K562 (cell line): ENCODE data around the gene SLC2A13. TPM values are rescaled to one million over a fixed set of nuclear protein-coding genes. Genes with fewer than 3 reads are reported as not detected.

Experiments
- HMG20B ChIP-seq: fragments of 250-450 bp; sonication (Bioruptor Pico); IDR thresholded peaks from 2 replicates; pipeline ENCODE4 v1.5.0; 2021; ENCODE audit warnings: mild to moderate bottlenecking
- HNRNPL ChIP-seq: fragments of 200-400 bp; formaldehyde crosslinking; IDR thresholded peaks from 2 replicates; pipeline ENCODE4 v1.6.1; 2017; ENCODE audit warnings: low read depth, mild to moderate bottlenecking, low read length
- NR2C1 ChIP-seq, 2 experiments: fragments of 450-650 bp; IDR thresholded peaks; 2 replicates each; pipeline ENCODE4 v1.6.1; 2017; ENCODE audit warnings: mild to moderate bottlenecking in 2 of 2, antibody characterized with exemption in 1 of 2, inconsistent platforms in 1 of 2, missing compliant biosample characterization in 1 of 2, missing genetic modification characterization in 1 of 2
- PRMT5 ChIP-seq: sonication (generic); formaldehyde crosslinking; IDR thresholded peaks from 2 replicates; pipeline ENCODE4 v1.5.0; 2020; ENCODE audit warnings: missing genetic modification reagents
- SOX6 ChIP-seq: fragments of 450-650 bp; IDR thresholded peaks from 2 replicates; pipeline ENCODE4 v1.6.1; 2014; ENCODE audit warnings: mild to moderate bottlenecking
- ZNF830 ChIP-seq: fragments of 250-450 bp; sonication (Bioruptor Pico); IDR thresholded peaks from 2 replicates; pipeline ENCODE4 v1.5.0; 2021; ENCODE audit warnings: mild to moderate bottlenecking
- polyA plus RNA-seq, 8 experiments: library from polyadenylated mRNA; depleted of rRNA in 4 of 8; stranded (reverse) in 5 of 8; unstranded in 3 of 8; fragments of >200 nt; fragmentation: Nextera tagmentation in 2 of 8; fragmentation: Illumina TruSeq in 1 of 8; extraction: Ambion mirVana in 2 of 8; extraction: Trizol in 1 of 8; gene quantifications; 2 replicates each; pipeline versions ENCODE4 v1.2.1 to v1.2.3, GENCODE V29; 2011 to 2014; ENCODE audit warnings: inconsistent platforms in 1 of 8, missing spikeins in 1 of 8
- total RNA-seq, 7 experiments: library from RNA; depleted of rRNA in 6 of 7; stranded (reverse); fragments of >200 nt in 6 of 7; fragmentation: Illumina TruSeq in 2 of 7; extraction: Trizol in 2 of 7; gene quantifications; 2 replicates each; pipeline versions ENCODE4 v1.2.1 to v1.2.3, GENCODE V29; 2011 to 2021; ENCODE audit warnings: low replicate concordance in 1 of 7
- TF ChIP-seq, protein P1 (sequence below): fragments of 200-800 bp; sonication (Bioruptor generic); IDR thresholded peaks from 2 replicates; pipeline ENCODE4 v1.6.1; 2017; ENCODE audit warnings: missing genetic modification characterization, missing compliant biosample characterization
- TF ChIP-seq, protein P2 (sequence below): fragments of 450-650 bp; IDR thresholded peaks from 2 replicates; pipeline ENCODE4 v1.6.1; 2016; ENCODE audit warnings: low read depth

The SLC2A13 gene
- total and polyA plus RNA-seq, 9 of the 15 experiments (the other 6 are each of a cell fraction or from before 2014, with no cell fraction given) = 1.7 to 12.4 (median 9.0) TPM

DNA sequence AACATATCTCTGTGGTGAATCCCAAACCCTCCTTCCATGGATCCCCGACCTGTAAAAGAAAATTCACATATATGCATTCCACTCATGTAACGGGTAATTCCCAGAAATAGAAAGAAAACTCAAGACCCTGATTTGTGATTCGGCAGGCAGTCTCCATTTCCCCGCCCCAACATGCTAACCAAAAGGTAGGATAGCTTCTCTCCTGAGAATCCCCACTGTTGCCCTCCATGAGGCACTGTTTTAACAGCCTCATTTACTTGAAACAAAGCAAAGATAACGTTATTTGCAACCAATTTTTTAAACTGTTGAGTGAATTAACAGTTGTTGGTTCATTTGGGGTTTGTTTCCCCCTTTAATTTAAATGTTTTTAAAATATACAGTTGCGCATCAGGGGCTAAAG, 774 bp upstream of the SLC2A13 start (continued):
- TF ChIP-seq, protein P1, sequence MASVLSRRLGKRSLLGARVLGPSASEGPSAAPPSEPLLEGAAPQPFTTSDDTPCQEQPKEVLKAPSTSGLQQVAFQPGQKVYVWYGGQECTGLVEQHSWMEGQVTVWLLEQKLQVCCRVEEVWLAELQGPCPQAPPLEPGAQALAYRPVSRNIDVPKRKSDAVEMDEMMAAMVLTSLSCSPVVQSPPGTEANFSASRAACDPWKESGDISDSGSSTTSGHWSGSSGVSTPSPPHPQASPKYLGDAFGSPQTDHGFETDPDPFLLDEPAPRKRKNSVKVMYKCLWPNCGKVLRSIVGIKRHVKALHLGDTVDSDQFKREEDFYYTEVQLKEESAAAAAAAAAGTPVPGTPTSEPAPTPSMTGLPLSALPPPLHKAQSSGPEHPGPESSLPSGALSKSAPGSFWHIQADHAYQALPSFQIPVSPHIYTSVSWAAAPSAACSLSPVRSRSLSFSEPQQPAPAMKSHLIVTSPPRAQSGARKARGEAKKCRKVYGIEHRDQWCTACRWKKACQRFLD = no peak
- TF ChIP-seq HNRNPL = no peak
- no peak for TF ChIP-seq NR2C1 (IDR thresholded peaks at IDR 0.05)
- TF ChIP-seq NR2C1 (tag; IDR thresholded peaks at IDR 0.05) = no peak
- TF ChIP-seq, protein P2, sequence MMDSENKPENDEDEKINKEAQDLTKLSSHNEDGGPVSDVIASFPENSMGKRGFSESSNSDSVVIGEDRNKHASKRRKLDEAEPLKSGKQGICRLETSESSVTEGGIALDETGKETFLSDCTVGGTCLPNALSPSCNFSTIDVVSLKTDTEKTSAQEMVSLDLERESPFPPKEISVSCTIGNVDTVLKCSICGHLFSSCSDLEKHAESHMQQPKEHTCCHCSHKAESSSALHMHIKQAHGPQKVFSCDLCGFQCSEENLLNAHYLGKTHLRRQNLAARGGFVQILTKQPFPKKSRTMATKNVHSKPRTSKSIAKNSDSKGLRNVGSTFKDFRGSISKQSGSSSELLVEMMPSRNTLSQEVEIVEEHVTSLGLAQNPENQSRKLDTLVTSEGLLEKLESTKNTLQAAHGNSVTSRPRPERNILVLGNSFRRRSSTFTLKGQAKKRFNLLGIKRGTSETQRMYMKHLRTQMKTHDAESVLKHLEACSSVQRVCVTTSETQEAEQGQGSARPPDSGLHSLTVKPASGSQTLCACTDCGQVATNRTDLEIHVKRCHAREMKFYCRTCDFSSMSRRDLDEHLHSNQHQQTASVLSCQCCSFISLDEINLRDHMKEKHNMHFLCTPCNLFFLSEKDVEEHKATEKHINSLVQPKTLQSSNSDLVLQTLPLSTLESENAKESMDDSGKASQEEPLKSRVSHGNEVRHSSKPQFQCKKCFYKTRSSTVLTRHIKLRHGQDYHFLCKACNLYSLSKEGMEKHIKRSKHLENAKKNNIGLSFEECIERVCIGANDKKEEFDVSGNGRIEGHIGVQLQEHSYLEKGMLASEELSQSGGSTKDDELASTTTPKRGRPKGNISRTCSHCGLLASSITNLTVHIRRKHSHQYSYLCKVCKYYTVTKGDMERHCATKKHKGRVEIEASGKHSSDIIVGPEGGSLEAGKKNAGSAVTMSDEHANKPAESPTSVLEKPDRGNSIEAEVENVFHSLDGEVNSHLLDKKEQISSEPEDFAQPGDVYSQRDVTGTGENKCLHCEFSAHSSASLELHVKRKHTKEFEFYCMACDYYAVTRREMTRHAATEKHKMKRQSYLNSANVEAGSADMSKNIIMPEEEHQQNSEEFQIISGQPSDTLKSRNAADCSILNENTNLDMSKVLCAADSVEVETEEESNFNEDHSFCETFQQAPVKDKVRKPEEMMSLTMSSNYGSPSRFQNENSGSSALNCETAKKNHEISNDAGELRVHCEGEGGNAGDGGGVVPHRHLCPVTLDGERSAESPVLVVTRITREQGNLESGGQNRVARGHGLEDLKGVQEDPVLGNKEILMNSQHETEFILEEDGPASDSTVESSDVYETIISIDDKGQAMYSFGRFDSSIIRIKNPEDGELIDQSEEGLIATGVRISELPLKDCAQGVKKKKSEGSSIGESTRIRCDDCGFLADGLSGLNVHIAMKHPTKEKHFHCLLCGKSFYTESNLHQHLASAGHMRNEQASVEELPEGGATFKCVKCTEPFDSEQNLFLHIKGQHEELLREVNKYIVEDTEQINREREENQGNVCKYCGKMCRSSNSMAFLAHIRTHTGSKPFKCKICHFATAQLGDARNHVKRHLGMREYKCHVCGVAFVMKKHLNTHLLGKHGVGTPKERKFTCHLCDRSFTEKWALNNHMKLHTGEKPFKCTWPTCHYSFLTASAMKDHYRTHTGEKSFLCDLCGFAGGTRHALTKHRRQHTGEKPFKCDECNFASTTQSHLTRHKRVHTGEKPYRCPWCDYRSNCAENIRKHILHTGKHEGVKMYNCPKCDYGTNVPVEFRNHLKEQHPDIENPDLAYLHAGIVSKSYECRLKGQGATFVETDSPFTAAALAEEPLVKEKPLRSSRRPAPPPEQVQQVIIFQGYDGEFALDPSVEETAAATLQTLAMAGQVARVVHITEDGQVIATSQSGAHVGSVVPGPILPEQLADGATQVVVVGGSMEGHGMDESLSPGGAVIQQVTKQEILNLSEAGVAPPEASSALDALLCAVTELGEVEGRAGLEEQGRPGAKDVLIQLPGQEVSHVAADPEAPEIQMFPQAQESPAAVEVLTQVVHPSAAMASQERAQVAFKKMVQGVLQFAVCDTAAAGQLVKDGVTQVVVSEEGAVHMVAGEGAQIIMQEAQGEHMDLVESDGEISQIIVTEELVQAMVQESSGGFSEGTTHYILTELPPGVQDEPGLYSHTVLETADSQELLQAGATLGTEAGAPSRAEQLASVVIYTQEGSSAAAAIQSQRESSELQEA = no peak
- no peak for TF ChIP-seq SOX6
- no peak for TF ChIP-seq PRMT5 (CRISPR knock-in tag)
- no peak for TF ChIP-seq ZNF830 (CRISPR knock-in tag)
- TF ChIP-seq HMG20B (CRISPR knock-in tag) = no peak
- TF ChIP-seq, all 486 proteins: peak for 0
